ENCODE measurements around the gene PLPP6.

Gene PLPP6

GRCh38 chr9:4700932-4701331 lies 38.8 kb downstream of the PLPP6 start:
- no peak for DNase-seq

GRCh38 chr9:4701526-4701925 lies 39.4 kb downstream of the PLPP6 start:
- no peak for DNase-seq

GRCh38 chr9:4704129-4704528 lies 42.0 kb downstream of the PLPP6 start:
- no peak for DNase-seq

GRCh38 chr9:4706021-4706420 lies 43.9 kb downstream of the PLPP6 start:
- DNase-seq = no peak

- no peak for DNase-seq
These were observed 45.0 kb downstream of the PLPP6 start for GRCh38 chr9:4706971-4707622.

- DNase-seq = no peak
These were observed 47.3 kb downstream of the PLPP6 start for GRCh38 chr9:4709380-4709779.

GRCh38 chr9:4713849-4714248 lies 51.8 kb downstream of the PLPP6 start:
- DNase-seq = no peak

GRCh38 chr9:4714266-4715016 lies 52.3 kb downstream of the PLPP6 start:
- no peak for DNase-seq

Data from activated T-cell treated with anti-CD3 and anti-CD28 coated beads, Interleukin-2, amount 50 U/mL, for 1 hour (primary cell).